Astrocyte of the spinal cord (primary cell): ENCODE measurements around the gene TRABD2A.
"Not testable (repeated sequence)": the region's sequence is repeated elsewhere in the genome, so short reads cannot be mapped to it uniquely, and the experiment has no call there.

Experiments used
- DNase-seq: peaks from one replicate; pipeline ENCODE4 v3.0.0; 2011; ENCODE audit warnings: low read depth, low spot score
- H3K4me3 ChIP-seq: 2 replicates; pipeline ENCODE4 v1.5.1; 2011; ENCODE audit warnings: low read depth, mild to moderate bottlenecking, low read length, moderate library complexity
- CTCF ChIP-seq: IDR thresholded peaks from 2 replicates; pipeline ENCODE4 v1.5.1; 2012; ENCODE audit warnings: low read depth, mild to moderate bottlenecking, low read length, inconsistent platforms
- in situ Hi-C: cut with HindIII; loops from 2 replicates; pipeline ENCODE4 v1.10.0; 2017; ENCODE audit warnings: low sequenced_read_pairs

TRABD2A gene

GRCh38 chr2:84781942-84782716 lies 98.8 kb downstream of the TRABD2A start:
- no peak for DNase-seq
- TF ChIP-seq CTCF: no peak
- H3K4me3 ChIP-seq: no peak overlapping the region
- in situ Hi-C loops: no loop called here

GRCh38 chr2:84779781-84780180 lies 101.1 kb downstream of the TRABD2A start:
- DNase-seq: no peak
- TF ChIP-seq CTCF: no peak
- H3K4me3 ChIP-seq: no peak overlapping the region
- in situ Hi-C loops: no loop called here

GRCh38 chr2:84778911-84779690 lies 101.8 kb downstream of the TRABD2A start:
- in situ Hi-C loops: no loop called here
- H3K4me3 ChIP-seq: no peak overlapping the region
- no peak for DNase-seq
- TF ChIP-seq CTCF: no peak

DNA sequence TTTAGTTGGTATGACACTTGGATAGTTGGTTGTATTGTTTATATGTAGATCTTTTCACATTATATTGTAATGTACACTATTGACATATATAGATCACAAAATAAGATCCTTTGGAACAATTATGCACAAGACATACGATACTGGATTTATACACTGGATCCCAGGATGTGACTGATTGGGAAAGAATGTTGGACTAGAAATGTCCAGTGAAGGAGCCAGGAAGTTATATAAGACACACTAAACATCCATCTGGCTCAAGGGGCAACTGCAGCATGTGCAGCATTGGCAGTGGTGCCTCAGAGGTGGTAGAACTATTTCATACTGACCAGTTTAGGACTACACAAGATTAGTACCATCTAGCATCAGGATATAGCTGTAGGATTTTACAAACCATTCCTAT lies 104.9 kb downstream of the TRABD2A start:
- in situ Hi-C loops: no loop called here
- DNase-seq: no peak
- H3K4me3 ChIP-seq: no peak overlapping the region
- TF ChIP-seq CTCF: no peak

GRCh38 chr2:84773562-84773961 lies 107.3 kb downstream of the TRABD2A start:
- DNase-seq, H3K4me3 ChIP-seq, in situ Hi-C loops: not testable (repeated sequence)
